Testis (tissue), 2 donors: ENCODE data around the gene CXCL5.

Experiments used
- CTCF ChIP-seq, 3 experiments: fragments of 450-650 bp in 2 of 3; fragments of 200-600 bp in 1 of 3; sonication (generic) in 1 of 3; IDR thresholded peaks; one replicate each; pipeline ENCODE4 v1.5.1; 2016 to 2019; ENCODE audit warnings: antibody characterized with exemption in 3 of 3, mild to moderate bottlenecking in 2 of 3, moderate library complexity in 1 of 3
- POLR2A ChIP-seq: fragments of 450-650 bp; IDR thresholded peaks from one replicate; pipeline ENCODE4 v1.6.1; 2017; ENCODE audit warnings: antibody characterized with exemption, mild to moderate bottlenecking, moderate library complexity

- TF ChIP-seq CTCF (IDR thresholded peaks at IDR 0.05) = no peak
- no peak for TF ChIP-seq POLR2A
Measured at GRCh38 chr4:74045247-74045646, 46.8 kb upstream of the CXCL5 start.
